Fibroblast of lung (primary cell): ENCODE data around the gene MRPL49. TPM values are rescaled to one million over a fixed set of nuclear protein-coding genes. Genes with fewer than 3 reads are reported as not detected.

Source experiments
- DNase-seq, 2 donors: peaks; one replicate each; pipeline versions ENCODE4 v3.0.0 to v3.0.0-alpha.2; 2010; ENCODE audit warnings: low read depth in 2 of 2
- H2AFZ ChIP-seq: 2 replicates; pipeline ENCODE4 v1.5.1; 2012; ENCODE audit warnings: low read length, control low read depth, inconsistent platforms
- H3K27ac ChIP-seq: 2 replicates; pipeline ENCODE4 v1.5.1; 2011; ENCODE audit warnings: low read length, control low read depth; ENCODE audit not compliant: insufficient read depth
- H3K27me3 ChIP-seq: 2 replicates; pipeline ENCODE4 v1.5.1; 2011; ENCODE audit warnings: mild to moderate bottlenecking, low read length; ENCODE audit not compliant: control insufficient read depth, insufficient read depth
- H3K36me3 ChIP-seq: 2 replicates; pipeline ENCODE4 v1.5.1; 2011; ENCODE audit warnings: low read length; ENCODE audit not compliant: control insufficient read depth, insufficient read depth
- H3K4me1 ChIP-seq: 2 replicates; pipeline ENCODE4 v1.5.1; 2011; ENCODE audit warnings: low read length; ENCODE audit not compliant: control insufficient read depth, insufficient read depth; ENCODE audit errors: extremely low read depth
- H3K4me2 ChIP-seq: 2 replicates; pipeline ENCODE4 v1.5.1; 2011; ENCODE audit warnings: low read length, control low read depth; ENCODE audit not compliant: insufficient read depth; ENCODE audit errors: extremely low read depth
- H3K4me3 ChIP-seq, 4 experiments: fragments of 200-600 bp in 1 of 4; sonication (generic) in 1 of 4; replicated peaks in 1 of 4; 2 replicates each; pipeline ENCODE4 v1.5.1; 2011 to 2016; ENCODE audit warnings: low read length in 4 of 4, low read depth in 3 of 4, mild to moderate bottlenecking in 3 of 4, control low read depth in 2 of 4, inconsistent platforms in 1 of 4, mixed read lengths in 1 of 4; ENCODE audit not compliant: insufficient read depth in 1 of 4; ENCODE audit errors: control extremely low read depth in 1 of 4
- H3K79me2 ChIP-seq: 2 replicates; pipeline ENCODE4 v1.5.1; 2012; ENCODE audit warnings: mild to moderate bottlenecking, low read length, inconsistent platforms; ENCODE audit not compliant: control insufficient read depth, insufficient read depth
- H3K9ac ChIP-seq: 2 replicates; pipeline ENCODE4 v1.5.1; 2011; ENCODE audit warnings: mild to moderate bottlenecking, low read length, control low read depth; ENCODE audit not compliant: insufficient read depth
- H3K9me3 ChIP-seq: 2 replicates; pipeline ENCODE4 v1.5.1; 2012; ENCODE audit warnings: low read depth, low read length; ENCODE audit not compliant: control insufficient read depth, insufficient read depth
- H4K20me1 ChIP-seq: 2 replicates; pipeline ENCODE4 v1.5.1; 2011; ENCODE audit warnings: low read length; ENCODE audit not compliant: control insufficient read depth, insufficient read depth; ENCODE audit errors: extremely low read depth
- EZH2 ChIP-seq: IDR thresholded peaks from 2 replicates; pipeline ENCODE4 v1.5.1; 2012; ENCODE audit warnings: low read length, control low read depth, mild to moderate bottlenecking; ENCODE audit errors: missing control alignments
- polyA plus RNA-seq, 2 donors: library from polyadenylated mRNA; depleted of rRNA in 1 of 2; stranded (reverse) in 1 of 2; unstranded in 1 of 2; fragments of >200 nt; gene quantifications; 2 replicates each; pipeline ENCODE4 v1.2.1, GENCODE V29; 2011 to 2012; ENCODE audit warnings: missing spikeins in 1 of 2
- total RNA-seq: library from RNA; depleted of rRNA; stranded (reverse); fragments of >200 nt; gene quantifications from 2 replicates; pipeline ENCODE4 v1.2.1, GENCODE V29; 2014
- TF ChIP-seq, protein P1 (sequence below), 2 donors: IDR thresholded peaks in 1 of 2; conservative IDR thresholded peaks in 1 of 2; 1 replicate in 1 of 2; 2 replicates in 1 of 2; pipeline ENCODE4 v1.5.1; 2011 to 2012; ENCODE audit warnings: low read length in 2 of 2, control low read depth in 1 of 2, inconsistent platforms in 1 of 2, low read depth in 1 of 2, mild to moderate bottlenecking in 1 of 2

The MRPL49 gene
- total and polyA plus RNA-seq, 2 donors (not counting 1 experiment from before 2014, with no cell fraction given), result 55.5 to 70.8 TPM

DNA sequence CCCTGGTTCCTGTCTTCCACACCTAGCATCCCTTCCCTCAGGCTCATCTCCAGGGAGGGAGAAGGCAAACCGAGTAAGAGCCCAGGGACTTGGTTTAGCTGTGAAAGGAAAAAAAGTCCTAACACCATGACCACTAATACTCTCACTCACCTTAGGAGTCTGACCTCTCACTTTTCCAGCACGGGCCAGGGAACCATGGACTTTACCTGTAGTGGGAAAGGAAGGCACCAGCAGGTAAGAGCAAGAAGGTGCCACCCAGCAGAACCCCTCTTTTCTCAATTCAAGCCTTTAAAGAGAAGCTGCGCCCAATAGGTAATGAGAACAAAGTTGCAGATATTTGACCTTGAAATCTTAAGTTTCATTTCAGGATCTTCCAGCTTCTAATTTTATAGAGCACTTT, 1.3 kb upstream of the MRPL49 start:
- no peak for DNase-seq
- Histone ChIP-seq H3K4me1 (peaks cover 9% of the 10 kb centered on the region), H3K27ac (peak overlapping the region; percentile 94), H3K4me3 (peak overlapping the region; percentile 57 to 98 (median 85)), H3K79me2 (peaks cover 39% of the 10 kb centered on the region), H4K20me1 (no peaks in the 10 kb centered on the region), H3K4me2 (peak overlapping the region; percentile 96), H3K9ac (peak overlapping the region; percentile 95), H2AFZ (no peak overlapping the region), H3K27me3 (no peaks in the 10 kb centered on the region), H3K36me3 (peaks cover 15% of the 10 kb centered on the region), H3K9me3 (no peaks in the 10 kb centered on the region)
- TF ChIP-seq EZH2, result no peak
- TF ChIP-seq, protein P1, sequence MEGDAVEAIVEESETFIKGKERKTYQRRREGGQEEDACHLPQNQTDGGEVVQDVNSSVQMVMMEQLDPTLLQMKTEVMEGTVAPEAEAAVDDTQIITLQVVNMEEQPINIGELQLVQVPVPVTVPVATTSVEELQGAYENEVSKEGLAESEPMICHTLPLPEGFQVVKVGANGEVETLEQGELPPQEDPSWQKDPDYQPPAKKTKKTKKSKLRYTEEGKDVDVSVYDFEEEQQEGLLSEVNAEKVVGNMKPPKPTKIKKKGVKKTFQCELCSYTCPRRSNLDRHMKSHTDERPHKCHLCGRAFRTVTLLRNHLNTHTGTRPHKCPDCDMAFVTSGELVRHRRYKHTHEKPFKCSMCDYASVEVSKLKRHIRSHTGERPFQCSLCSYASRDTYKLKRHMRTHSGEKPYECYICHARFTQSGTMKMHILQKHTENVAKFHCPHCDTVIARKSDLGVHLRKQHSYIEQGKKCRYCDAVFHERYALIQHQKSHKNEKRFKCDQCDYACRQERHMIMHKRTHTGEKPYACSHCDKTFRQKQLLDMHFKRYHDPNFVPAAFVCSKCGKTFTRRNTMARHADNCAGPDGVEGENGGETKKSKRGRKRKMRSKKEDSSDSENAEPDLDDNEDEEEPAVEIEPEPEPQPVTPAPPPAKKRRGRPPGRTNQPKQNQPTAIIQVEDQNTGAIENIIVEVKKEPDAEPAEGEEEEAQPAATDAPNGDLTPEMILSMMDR (conservative IDR thresholded peaks at IDR 0.05 in 1 of 2, IDR thresholded peaks at IDR 0.05 in 1 of 2; ENCODE audit: low read depth in 1 of 2, low read length in 2 of 2), result no peak

DNA sequence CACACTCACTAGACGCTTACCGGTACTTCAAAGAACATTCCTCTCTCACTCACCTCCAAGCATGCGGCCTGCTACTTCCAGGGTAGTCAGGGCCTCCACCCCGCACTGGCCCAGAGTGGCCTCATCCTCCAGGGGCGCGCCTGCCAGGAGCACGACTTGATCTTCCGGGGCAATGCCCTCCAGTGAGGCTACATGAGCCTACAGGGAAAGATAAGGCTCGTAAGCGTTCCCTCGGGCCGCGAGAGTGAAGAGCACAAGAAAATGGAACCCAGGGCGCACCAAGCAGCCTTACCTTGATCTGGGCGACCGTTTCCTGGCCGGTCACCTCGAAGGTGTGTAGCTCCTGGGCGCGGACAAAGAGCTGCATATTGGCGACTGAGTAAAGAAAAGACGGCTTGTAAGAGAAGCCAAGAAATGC, 665 bp upstream of the MRPL49 start:
- DNase-seq, result no peak
- Histone ChIP-seq H3K27me3 (no peaks in the 10 kb centered on the region), H3K4me2 (peak overlapping the region; percentile 96), H3K9me3 (no peaks in the 10 kb centered on the region), H3K4me1 (peaks cover 6% of the 10 kb centered on the region), H4K20me1 (no peaks in the 10 kb centered on the region), H3K4me3 (peak overlapping the region; percentile 57 to 98 (median 85)), H3K36me3 (peaks cover 16% of the 10 kb centered on the region), H3K27ac (peak overlapping the region; percentile 94), H2AFZ (no peak overlapping the region), H3K79me2 (peaks cover 33% of the 10 kb centered on the region), H3K9ac (peak overlapping the region; percentile 95)
- no peak for TF ChIP-seq EZH2
- TF ChIP-seq, protein P1 (conservative IDR thresholded peaks at IDR 0.05 in 1 of 2, IDR thresholded peaks at IDR 0.05 in 1 of 2; ENCODE audit: low read depth in 1 of 2, low read length in 2 of 2), result no peak

DNA sequence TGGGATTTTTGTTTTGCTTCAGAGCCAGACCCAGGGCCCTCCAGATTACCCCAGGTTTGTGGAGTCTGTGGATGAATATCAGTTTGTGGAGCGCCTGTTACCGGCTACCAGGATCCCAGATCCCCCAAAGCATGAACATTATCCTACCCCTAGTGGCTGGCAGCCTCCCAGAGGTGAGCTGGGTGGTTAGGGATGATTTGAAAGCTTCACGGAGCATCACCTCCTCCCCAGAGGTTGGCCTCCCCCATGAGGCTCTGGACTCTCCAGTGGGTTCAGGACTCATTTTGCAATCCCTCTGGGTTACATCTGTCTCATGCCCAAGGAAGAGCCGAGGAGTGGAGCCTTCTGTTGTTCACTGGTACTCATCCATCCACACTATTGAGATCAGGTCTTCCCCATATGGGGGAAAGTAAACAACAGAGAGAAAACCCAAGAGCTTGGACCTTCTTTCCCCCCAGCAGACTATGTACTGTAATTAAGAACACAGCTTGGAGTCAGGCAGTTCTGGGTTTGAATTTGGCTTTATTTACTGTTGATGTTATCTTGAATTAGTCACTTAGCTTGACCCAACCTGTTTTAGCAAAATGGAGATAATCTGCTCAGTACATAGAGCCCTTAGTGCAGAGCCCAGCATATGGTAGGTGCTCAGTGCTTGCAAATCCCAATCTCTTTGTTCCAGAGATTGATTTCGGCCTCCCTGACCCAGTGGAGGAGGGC, 2.5 kb downstream of the MRPL49 start:
- Histone ChIP-seq H3K4me2 (no peak overlapping the region), H4K20me1 (no peaks in the 10 kb centered on the region), H3K36me3 (peaks cover 31% of the 10 kb centered on the region), H3K4me3 (no peak overlapping the region), H3K79me2 (peaks cover 29% of the 10 kb centered on the region), H3K9me3 (no peaks in the 10 kb centered on the region), H3K4me1 (peaks cover 6% of the 10 kb centered on the region), H3K27ac (no peak overlapping the region), H2AFZ (no peak overlapping the region), H3K27me3 (no peaks in the 10 kb centered on the region), H3K9ac (no peak overlapping the region)
- no peak for TF ChIP-seq EZH2
- TF ChIP-seq, protein P1 (conservative IDR thresholded peaks at IDR 0.05 in 1 of 2, IDR thresholded peaks at IDR 0.05 in 1 of 2; ENCODE audit: low read depth in 1 of 2, low read length in 2 of 2), result no peak
- DNase-seq, result no peak
